ENCODE data around the gene RYR1.

DNA sequence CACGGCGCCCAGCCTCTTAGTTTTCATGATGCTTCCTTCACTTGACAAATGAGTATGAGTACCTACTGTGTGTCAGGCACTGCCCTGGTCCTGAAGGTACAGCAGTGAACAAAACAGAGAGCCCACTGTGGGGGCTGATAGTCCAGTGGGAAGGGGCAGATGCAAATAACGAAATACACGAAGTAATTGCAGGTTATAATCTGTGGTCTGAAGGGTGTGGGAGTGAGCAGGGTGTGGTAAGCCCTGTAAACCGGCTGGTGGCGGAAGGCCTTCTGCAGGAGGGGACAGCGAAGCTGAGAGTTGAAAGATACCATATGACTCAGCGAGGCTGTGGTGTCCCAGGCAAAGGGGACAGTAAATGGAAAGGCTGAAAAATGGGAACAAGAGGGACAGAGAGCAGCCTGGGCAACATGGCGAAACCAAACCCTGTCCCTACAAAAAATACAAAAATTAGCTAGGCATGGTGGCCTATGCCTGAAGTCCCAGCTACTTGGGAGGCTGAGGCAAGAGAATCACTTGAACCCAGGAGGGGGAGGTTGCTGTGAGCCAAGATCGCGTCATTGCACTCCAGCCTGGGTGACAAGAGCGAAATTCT, 123.8 kb downstream of the RYR1 start:
- TF ChIP-seq EGR1 (IDR thresholded peaks at IDR 0.05; ENCODE audit: borderline replicate concordance, low read depth, low read length) (no peak), JUND (IDR thresholded peaks at IDR 0.05; ENCODE audit: low read length) (no peak), CEBPB (IDR thresholded peaks at IDR 0.05; ENCODE audit: low read depth, low read length) (no peak), HDAC6 (IDR thresholded peaks at IDR 0.05; ENCODE audit: low read depth, low read length) (no peak), POLR2AphosphoS5 (IDR thresholded peaks at IDR 0.05; ENCODE audit: low read depth, low read length) (no peak), EZH2 (IDR thresholded peaks at IDR 0.05; ENCODE audit: low read depth, low read length, severe bottlenecking) (no peak), KDM5A (IDR thresholded peaks at IDR 0.05; ENCODE audit: low read length) (no peak), POLR2A (IDR thresholded peaks at IDR 0.05; ENCODE audit: control extremely low read depth in 1 of 2, low read depth in 2 of 2, low read length in 2 of 2) (no peak)
- TF ChIP-seq, protein P1, sequence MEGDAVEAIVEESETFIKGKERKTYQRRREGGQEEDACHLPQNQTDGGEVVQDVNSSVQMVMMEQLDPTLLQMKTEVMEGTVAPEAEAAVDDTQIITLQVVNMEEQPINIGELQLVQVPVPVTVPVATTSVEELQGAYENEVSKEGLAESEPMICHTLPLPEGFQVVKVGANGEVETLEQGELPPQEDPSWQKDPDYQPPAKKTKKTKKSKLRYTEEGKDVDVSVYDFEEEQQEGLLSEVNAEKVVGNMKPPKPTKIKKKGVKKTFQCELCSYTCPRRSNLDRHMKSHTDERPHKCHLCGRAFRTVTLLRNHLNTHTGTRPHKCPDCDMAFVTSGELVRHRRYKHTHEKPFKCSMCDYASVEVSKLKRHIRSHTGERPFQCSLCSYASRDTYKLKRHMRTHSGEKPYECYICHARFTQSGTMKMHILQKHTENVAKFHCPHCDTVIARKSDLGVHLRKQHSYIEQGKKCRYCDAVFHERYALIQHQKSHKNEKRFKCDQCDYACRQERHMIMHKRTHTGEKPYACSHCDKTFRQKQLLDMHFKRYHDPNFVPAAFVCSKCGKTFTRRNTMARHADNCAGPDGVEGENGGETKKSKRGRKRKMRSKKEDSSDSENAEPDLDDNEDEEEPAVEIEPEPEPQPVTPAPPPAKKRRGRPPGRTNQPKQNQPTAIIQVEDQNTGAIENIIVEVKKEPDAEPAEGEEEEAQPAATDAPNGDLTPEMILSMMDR (IDR thresholded peaks at IDR 0.05; ENCODE audit: control extremely low read depth in 1 of 3, insufficient read depth in 1 of 3, low read depth in 1 of 3, low read length in 3 of 3): no peak
